ENCODE measurements around the gene ZSWIM8.

- TF ChIP-seq EP300 (IDR thresholded peaks at IDR 0.05) (no peak), CTCF (IDR thresholded peaks at IDR 0.05) (no peak), POLR2A (IDR thresholded peaks at IDR 0.05) (no peak), POLR2AphosphoS5 (IDR thresholded peaks at IDR 0.05) (no peak)
These were observed 12.7 kb downstream of the ZSWIM8 start for GRCh38 chr10:73798087-73798486.

All from stomach (tissue), 4 donors.